AG04449 (cell line): ENCODE measurements around the gene SNX30.

Experiments used
- CTCF ChIA-PET: fragments of 350-600 bp; formaldehyde crosslinking; extraction: SDS; loops from one replicate; lab custom pipeline; 2021; ENCODE audit warnings: antibody characterized with exemption; lab: Yijun Ruan, JAX
- POLR2A ChIA-PET: fragments of 400-600, 350-600 bp; formaldehyde crosslinking; extraction: SDS; loops from one replicate; lab custom pipeline; 2020; ENCODE audit warnings: antibody characterized with exemption, inconsistent platforms; lab: Yijun Ruan, JAX
- DNase-seq: peaks from one replicate; pipeline ENCODE4 v3.0.0-alpha.2; 2010; ENCODE audit warnings: low read depth, low spot score
- H3K4me3 ChIP-seq: 2 replicates; pipeline ENCODE4 v1.5.1; 2011; ENCODE audit warnings: low read depth, mild to moderate bottlenecking, control low read depth, low read length
- TF ChIP-seq, protein P1 (sequence below): IDR thresholded peaks from one replicate; pipeline ENCODE4 v1.5.1; 2011; ENCODE audit warnings: mild to moderate bottlenecking, moderate library complexity, low read length, control low read depth, inconsistent platforms; ENCODE audit not compliant: insufficient read depth; ENCODE audit errors: missing control alignments

The SNX30 gene

DNA sequence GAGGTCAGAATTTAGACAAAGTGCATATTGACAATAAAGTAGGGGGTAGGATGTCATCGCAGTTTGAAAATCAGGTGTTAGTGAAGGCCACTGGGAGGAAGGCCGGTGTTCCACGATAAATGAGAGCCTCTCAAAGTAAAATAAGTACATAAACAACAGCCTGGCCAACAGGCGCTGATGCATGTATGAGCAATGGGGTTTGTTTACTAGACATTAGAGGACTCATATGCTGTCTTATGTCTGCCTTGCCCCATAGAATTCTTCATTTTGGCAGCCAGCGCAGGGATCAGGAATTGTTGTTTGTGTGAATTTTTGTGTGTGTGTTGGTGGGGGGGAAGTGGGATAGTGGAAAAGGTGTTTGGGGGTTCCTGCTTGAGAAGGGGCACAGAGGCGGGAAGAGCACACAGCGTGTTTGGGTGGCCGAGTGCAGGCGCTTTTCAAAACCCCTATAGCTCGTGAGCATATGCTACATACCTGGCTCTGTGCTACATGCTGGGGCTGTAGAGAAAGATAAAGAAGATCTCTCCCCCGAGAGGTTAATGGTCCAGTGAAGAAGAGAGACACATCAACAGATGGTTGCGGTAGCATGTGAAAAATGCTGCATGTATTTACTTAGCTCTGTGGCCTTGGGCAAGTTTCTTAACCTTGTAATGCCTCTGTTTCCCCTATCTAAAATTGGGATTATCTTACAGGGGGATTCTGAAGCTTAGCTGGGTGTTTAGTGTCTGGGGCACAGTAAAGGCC lies 11.5 kb downstream of the SNX30 start:
- ChIA-PET CTCF (interaction anchor here (1.1 to 1.2 kb wide), 2 partner anchors 9 to 12 kb away, joined by 3 read pairs; no protein-coding TSS in a partner anchor), POLR2A (no interaction called here)
- DNase-seq = no peak
- TF ChIP-seq, protein P1, sequence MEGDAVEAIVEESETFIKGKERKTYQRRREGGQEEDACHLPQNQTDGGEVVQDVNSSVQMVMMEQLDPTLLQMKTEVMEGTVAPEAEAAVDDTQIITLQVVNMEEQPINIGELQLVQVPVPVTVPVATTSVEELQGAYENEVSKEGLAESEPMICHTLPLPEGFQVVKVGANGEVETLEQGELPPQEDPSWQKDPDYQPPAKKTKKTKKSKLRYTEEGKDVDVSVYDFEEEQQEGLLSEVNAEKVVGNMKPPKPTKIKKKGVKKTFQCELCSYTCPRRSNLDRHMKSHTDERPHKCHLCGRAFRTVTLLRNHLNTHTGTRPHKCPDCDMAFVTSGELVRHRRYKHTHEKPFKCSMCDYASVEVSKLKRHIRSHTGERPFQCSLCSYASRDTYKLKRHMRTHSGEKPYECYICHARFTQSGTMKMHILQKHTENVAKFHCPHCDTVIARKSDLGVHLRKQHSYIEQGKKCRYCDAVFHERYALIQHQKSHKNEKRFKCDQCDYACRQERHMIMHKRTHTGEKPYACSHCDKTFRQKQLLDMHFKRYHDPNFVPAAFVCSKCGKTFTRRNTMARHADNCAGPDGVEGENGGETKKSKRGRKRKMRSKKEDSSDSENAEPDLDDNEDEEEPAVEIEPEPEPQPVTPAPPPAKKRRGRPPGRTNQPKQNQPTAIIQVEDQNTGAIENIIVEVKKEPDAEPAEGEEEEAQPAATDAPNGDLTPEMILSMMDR = no peak
- H3K4me3 ChIP-seq = no peak overlapping the region

- H3K4me3 ChIP-seq = no peak overlapping the region
- POLR2A ChIA-PET = no interaction called here
- CTCF ChIA-PET = interaction anchor here (1.1 to 1.2 kb wide), 2 partner anchors 10 to 11 kb away, joined by 3 read pairs; no protein-coding TSS in a partner anchor
- TF ChIP-seq, protein P1 = no peak
- no peak for DNase-seq
Measured at GRCh38 chr9:112762726-112763518, 12.4 kb downstream of the SNX30 start.

DNA sequence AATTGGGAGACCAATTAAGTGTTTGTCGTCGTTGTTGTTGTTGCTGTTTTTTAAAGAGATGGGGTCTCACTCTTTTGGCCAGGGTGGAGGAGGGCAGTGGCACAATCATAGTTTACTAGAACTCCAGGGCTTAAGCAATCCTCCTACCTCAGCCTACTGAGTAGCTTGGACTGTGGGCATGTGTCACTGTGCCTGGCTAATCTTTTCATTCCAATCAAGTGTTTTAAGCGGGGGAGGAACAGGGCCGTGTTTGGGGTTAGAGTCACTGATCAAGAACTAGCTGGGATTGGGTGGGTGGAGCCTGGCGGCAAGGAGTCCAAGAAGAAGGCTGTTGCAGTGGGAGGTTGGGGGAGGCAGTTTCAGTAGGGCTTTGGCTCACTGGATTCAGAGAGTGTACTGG lies 13.8 kb downstream of the SNX30 start:
- DNase-seq = peak; percentile 45
- ChIA-PET CTCF (interaction anchor here (1.2 to 1.4 kb wide), 2 partner anchors 8 to 56 kb away, joined by 4 read pairs; no protein-coding TSS in a partner anchor), POLR2A (interaction anchor here (0.5 to 1.5 kb wide), 5 partner anchors 9 to 1082 kb away, joined by 3 to 4 read pairs (median 3); partner anchors contain the start of gene INIP)
- TF ChIP-seq, protein P1 = no peak
- no peak overlapping the region for H3K4me3 ChIP-seq

- POLR2A ChIA-PET = interaction anchor here (0.7 to 1.5 kb wide), 4 partner anchors 10 to 47 kb away, joined by 3 to 4 read pairs (median 3); partner anchors contain the start of gene INIP
Measured at GRCh38 chr9:112764837-112765236, 14.3 kb downstream of the SNX30 start.

GRCh38 chr9:112765281-112765680 lies 14.7 kb downstream of the SNX30 start:
- TF ChIP-seq, protein P1 = no peak
- no peak overlapping the region for H3K4me3 ChIP-seq
- ChIA-PET CTCF (interaction anchor here (1.2 to 1.4 kb wide), 2 partner anchors 8 to 55 kb away, joined by 4 read pairs; no protein-coding TSS in a partner anchor), POLR2A (interaction anchor here (1.3 to 1.5 kb wide), 2 partner anchors 10 to 47 kb away, joined by 3 to 4 read pairs; partner anchors contain the start of gene INIP)
- no peak for DNase-seq

More at GRCh38 chr9:112764837-112765236, 14.3 kb downstream of the SNX30 start:
- TF ChIP-seq, protein P1 = no peak
- H3K4me3 ChIP-seq = no peak overlapping the region
- no peak for DNase-seq
- CTCF ChIA-PET = interaction anchor here (1.2 to 1.4 kb wide), 2 partner anchors 8 to 55 kb away, joined by 4 read pairs; no protein-coding TSS in a partner anchor
